HepG2 (cell line): ENCODE data around the gene RPS10. TPM values are rescaled to one million over a fixed set of nuclear protein-coding genes. Genes with fewer than 3 reads are reported as not detected.

Source experiments
- ARHGAP35 ChIP-seq: sonication (generic); formaldehyde crosslinking; IDR thresholded peaks from 2 replicates; pipeline ENCODE4 v1.9.0; 2022; ENCODE audit warnings: mild to moderate bottlenecking, inconsistent platforms, moderate library complexity, missing genetic modification reagents, borderline replicate concordance
- ARNT2 ChIP-seq: sonication (generic); formaldehyde crosslinking; IDR thresholded peaks from 2 replicates; pipeline ENCODE4 v1.8.0; 2022; ENCODE audit warnings: mild to moderate bottlenecking, low read depth, missing genetic modification reagents, moderate library complexity
- FIP1L1 ChIP-seq: fragments of 200-400 bp; formaldehyde crosslinking; IDR thresholded peaks from 2 replicates; pipeline ENCODE4 v1.6.1; 2018; ENCODE audit warnings: low read depth, mild to moderate bottlenecking, low read length, moderate library complexity, borderline replicate concordance; ENCODE audit not compliant: insufficient read depth
- HNF4A ChIP-seq: sonication (generic); formaldehyde crosslinking; IDR thresholded peaks from 2 replicates; pipeline ENCODE4 v1.4.0; 2020; ENCODE audit warnings: missing genetic modification reagents
- HOXA9 ChIP-seq: sonication (generic); formaldehyde crosslinking; IDR thresholded peaks from 2 replicates; pipeline ENCODE4 v1.8.1; 2022; ENCODE audit warnings: missing genetic modification reagents, mild to moderate bottlenecking, moderate library complexity, borderline replicate concordance
- MTA3 ChIP-seq: sonication (generic); formaldehyde crosslinking; IDR thresholded peaks from 2 replicates; pipeline ENCODE4 v1.4.0; 2020; ENCODE audit warnings: missing genetic modification reagents
- PAWR ChIP-seq: sonication (generic); formaldehyde crosslinking; IDR thresholded peaks from 2 replicates; pipeline ENCODE4 v1.4.0; 2020; ENCODE audit warnings: missing genetic modification reagents, mild to moderate bottlenecking, borderline replicate concordance
- PCBP1 ChIP-seq: fragments of 200-400 bp; formaldehyde crosslinking; IDR thresholded peaks from 2 replicates; pipeline ENCODE4 v1.6.1; 2017; ENCODE audit warnings: mild to moderate bottlenecking, low read depth, low read length, borderline replicate concordance
- PPARG ChIP-seq: conservative IDR thresholded peaks from 2 replicates; pipeline ENCODE4 v1.6.1; 2016; ENCODE audit warnings: missing biosample characterization, missing genetic modification reagents
- SNRNP70 ChIP-seq: fragments of 200-400 bp; formaldehyde crosslinking; IDR thresholded peaks from 2 replicates; pipeline ENCODE4 v1.6.1; 2017; ENCODE audit warnings: mild to moderate bottlenecking, low read depth, low read length, moderate library complexity
- TFAP4 ChIP-seq: sonication (generic); IDR thresholded peaks from 2 replicates; pipeline ENCODE4 v1.6.1; 2016; ENCODE audit warnings: low read depth, borderline replicate concordance
- ZBED4 ChIP-seq: sonication (generic); formaldehyde crosslinking; IDR thresholded peaks from 2 replicates; pipeline ENCODE4 v1.4.0; 2020; ENCODE audit warnings: missing genetic modification reagents, borderline replicate concordance
- ZBTB2 ChIP-seq: sonication (generic); formaldehyde crosslinking; IDR thresholded peaks from 2 replicates; pipeline ENCODE4 v1.8.0; 2022; ENCODE audit warnings: low read depth, missing genetic modification reagents
- ZBTB21 ChIP-seq: sonication (generic); formaldehyde crosslinking; IDR thresholded peaks from 2 replicates; pipeline ENCODE4 v1.4.0; 2020; ENCODE audit warnings: missing genetic modification reagents
- ZBTB33 ChIP-seq: sonication (generic); formaldehyde crosslinking; IDR thresholded peaks from 2 replicates; pipeline ENCODE4 v1.4.0; 2020; ENCODE audit warnings: missing genetic modification reagents
- ZNF256 ChIP-seq: sonication (generic); formaldehyde crosslinking; conservative IDR thresholded peaks from 2 replicates; pipeline ENCODE4 v1.4.0; 2020; ENCODE audit warnings: missing genetic modification reagents
- ZNF484 ChIP-seq: sonication (generic); formaldehyde crosslinking; IDR thresholded peaks from 2 replicates; pipeline ENCODE4 v1.5.1; 2020; ENCODE audit warnings: mild to moderate bottlenecking, low read depth, missing genetic modification reagents, borderline replicate concordance
- ZNF614 ChIP-seq: IDR thresholded peaks from 2 replicates; pipeline ENCODE4 v1.6.1; 2018; ENCODE audit warnings: missing biosample characterization, missing genetic modification reagents, inconsistent platforms, borderline replicate concordance
- ZNF670 ChIP-seq: sonication (generic); formaldehyde crosslinking; IDR thresholded peaks from 2 replicates; pipeline ENCODE4 v1.8.0; 2022; ENCODE audit warnings: mild to moderate bottlenecking, missing genetic modification reagents, borderline replicate concordance
- ZNF737 ChIP-seq: sonication (generic); formaldehyde crosslinking; IDR thresholded peaks from 2 replicates; pipeline ENCODE4 v1.5.0; 2020; ENCODE audit warnings: missing genetic modification reagents, mild to moderate bottlenecking, borderline replicate concordance
- ZNF75D ChIP-seq: sonication (generic); formaldehyde crosslinking; IDR thresholded peaks from 2 replicates; pipeline ENCODE4 v1.8.1; 2023; ENCODE audit warnings: missing genetic modification reagents, mild to moderate bottlenecking, borderline replicate concordance
- polyA plus RNA-seq, 8 experiments: library from polyadenylated mRNA; depleted of rRNA in 3 of 8; stranded (reverse) in 7 of 8; unstranded in 1 of 8; fragments of >200 nt; fragmentation: Illumina TruSeq in 4 of 8; extraction: Trizol in 4 of 8; gene quantifications; 2 replicates each; pipeline versions ENCODE4 v1.2.1 to v1.2.3, GENCODE V29; 2011 to 2016; ENCODE audit warnings: low read depth in 4 of 8, missing spikeins in 1 of 8, mixed read lengths in 1 of 8; ENCODE audit not compliant: insufficient read depth in 1 of 8
- total RNA-seq, 5 experiments: library from RNA; depleted of rRNA; stranded (reverse); fragments of >200 nt; fragmentation: Illumina TruSeq; extraction: Trizol; gene quantifications; 2 replicates each; pipeline ENCODE4 v1.2.3, GENCODE V29; 2016; ENCODE audit warnings: low read depth in 1 of 5

RPS10 gene
- total and polyA plus RNA-seq, 2 of the 13 experiments (the other 11 are each of a cell fraction or from before 2014, with no cell fraction given): 2,909 to 4,648 TPM

- TF ChIP-seq ZBED4 (no peak), PPARG (CRISPR knock-in tag) (no peak), MTA3 (CRISPR knock-in tag) (no peak), ARNT2 (CRISPR knock-in tag) (no peak), PAWR (CRISPR knock-in tag) (no peak), HOXA9 (CRISPR knock-in tag) (no peak), ZBTB33 (CRISPR knock-in tag) (peak; percentile 69; the same call in 1 of the 2 replicates), ZNF670 (no peak), ZNF256 (no peak), ZNF737 (CRISPR knock-in tag) (0 out of 2 replicates have a peak, but pooled peaks have one; percentile 69), ZNF614 (CRISPR knock-in tag) (peak; percentile 30; the same call in 1 of the 2 replicates), TFAP4 (no peak), ZNF484 (CRISPR knock-in tag) (no peak), PCBP1 (no peak), ARHGAP35 (CRISPR knock-in tag) (no peak), ZBTB21 (CRISPR knock-in tag) (no peak), ZNF75D (no peak), SNRNP70 (no peak), ZBTB2 (CRISPR knock-in tag) (no peak), FIP1L1 (no peak), HNF4A (CRISPR knock-in tag) (peak; percentile 86)
Observed at GRCh38 chr6:34385793-34386195, 40.1 kb downstream of the RPS10 start (continued).
